ENCODE data around the gene COL6A5. TPM values are rescaled to one million over a fixed set of nuclear protein-coding genes. Genes with fewer than 3 reads are reported as not detected.

Gene COL6A5
- total RNA-seq, 1 donor from 2014 or later = 0.07 TPM

DNA sequence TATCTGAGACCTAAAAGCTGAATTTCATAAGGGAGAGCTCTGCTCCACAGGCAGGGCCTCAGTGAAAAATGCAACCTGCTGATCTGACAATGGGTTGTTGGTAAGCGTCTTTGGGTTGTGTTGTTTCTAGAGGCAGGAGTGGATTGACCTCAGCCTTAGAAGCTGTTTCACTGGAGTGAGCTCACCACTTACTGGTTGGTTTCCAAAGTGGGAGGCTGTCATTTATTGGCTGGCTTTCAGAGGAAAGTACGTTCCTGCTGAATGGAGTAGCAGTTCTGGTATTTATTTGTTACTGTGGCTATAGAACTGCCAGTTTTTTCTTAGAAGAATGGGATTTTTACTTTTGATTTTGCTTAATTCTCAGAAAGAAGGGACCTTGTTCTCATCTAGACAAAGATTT lies 29.3 kb upstream of the COL6A5 start:
- H3K36me3 Mint-ChIP-seq = no peaks in the 10 kb centered on the region
- TF ChIP-seq, protein P1, sequence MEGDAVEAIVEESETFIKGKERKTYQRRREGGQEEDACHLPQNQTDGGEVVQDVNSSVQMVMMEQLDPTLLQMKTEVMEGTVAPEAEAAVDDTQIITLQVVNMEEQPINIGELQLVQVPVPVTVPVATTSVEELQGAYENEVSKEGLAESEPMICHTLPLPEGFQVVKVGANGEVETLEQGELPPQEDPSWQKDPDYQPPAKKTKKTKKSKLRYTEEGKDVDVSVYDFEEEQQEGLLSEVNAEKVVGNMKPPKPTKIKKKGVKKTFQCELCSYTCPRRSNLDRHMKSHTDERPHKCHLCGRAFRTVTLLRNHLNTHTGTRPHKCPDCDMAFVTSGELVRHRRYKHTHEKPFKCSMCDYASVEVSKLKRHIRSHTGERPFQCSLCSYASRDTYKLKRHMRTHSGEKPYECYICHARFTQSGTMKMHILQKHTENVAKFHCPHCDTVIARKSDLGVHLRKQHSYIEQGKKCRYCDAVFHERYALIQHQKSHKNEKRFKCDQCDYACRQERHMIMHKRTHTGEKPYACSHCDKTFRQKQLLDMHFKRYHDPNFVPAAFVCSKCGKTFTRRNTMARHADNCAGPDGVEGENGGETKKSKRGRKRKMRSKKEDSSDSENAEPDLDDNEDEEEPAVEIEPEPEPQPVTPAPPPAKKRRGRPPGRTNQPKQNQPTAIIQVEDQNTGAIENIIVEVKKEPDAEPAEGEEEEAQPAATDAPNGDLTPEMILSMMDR (IDR thresholded peaks at IDR 0.05; ENCODE audit: unreplicated experiment) = no peak
- DNase-seq (ENCODE audit: low spot score in 2 of 2, unreplicated experiment in 2 of 2) = no peak
- peaks cover 3% of the 10 kb centered on the region for H3K9me3 Mint-ChIP-seq
- no peak overlapping the region for H3K27ac Mint-ChIP-seq
- H3K27me3 Mint-ChIP-seq (ENCODE audit: low read depth) = no peaks in the 10 kb centered on the region
- no peaks in the 10 kb centered on the region for H3K4me1 Mint-ChIP-seq
- no peak overlapping the region for H3K4me3 Mint-ChIP-seq

- TF ChIP-seq, protein P1 (IDR thresholded peaks at IDR 0.05; ENCODE audit: unreplicated experiment) = no peak
- DNase-seq (ENCODE audit: low spot score in 2 of 2, unreplicated experiment in 2 of 2) = no peak
- no peak overlapping the region for H3K27ac Mint-ChIP-seq
- H3K27me3 Mint-ChIP-seq (ENCODE audit: low read depth) = no peaks in the 10 kb centered on the region
- H3K36me3 Mint-ChIP-seq = peaks cover 2% of the 10 kb centered on the region
- H3K4me1 Mint-ChIP-seq = no peaks in the 10 kb centered on the region
- H3K9me3 Mint-ChIP-seq = peaks cover 26% of the 10 kb centered on the region
- no peak overlapping the region for H3K4me3 Mint-ChIP-seq
Observed at GRCh38 chr3:130323503-130323902, 22.0 kb upstream of the COL6A5 start.

DNA sequence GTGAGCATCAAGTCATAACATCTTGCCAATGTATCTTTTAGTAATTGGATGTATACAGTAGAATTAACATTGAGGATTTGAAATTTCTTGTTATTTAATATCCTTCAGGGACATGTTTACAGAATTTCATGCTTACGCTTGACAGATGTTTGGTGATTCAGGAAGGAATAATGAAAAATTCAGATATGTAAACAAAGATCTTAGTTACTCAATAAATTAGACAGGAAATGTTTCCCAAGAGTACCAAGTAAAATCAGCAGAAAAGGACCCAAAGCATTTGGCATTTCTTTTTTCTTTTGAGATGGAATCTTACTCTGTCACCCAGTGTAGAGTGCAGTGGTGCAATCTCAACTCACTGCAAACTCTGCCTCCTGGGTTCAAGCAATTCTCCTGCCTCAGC lies 4.7 kb upstream of the COL6A5 start:
- no peak for DNase-seq (ENCODE audit: low spot score in 2 of 2, unreplicated experiment in 2 of 2)
- TF ChIP-seq, protein P1 (IDR thresholded peaks at IDR 0.05; ENCODE audit: unreplicated experiment) = no peak
- H3K27ac Mint-ChIP-seq = no peak overlapping the region
- H3K36me3 Mint-ChIP-seq = peaks cover 17% of the 10 kb centered on the region
- H3K27me3 Mint-ChIP-seq (ENCODE audit: low read depth) = peaks cover 20% of the 10 kb centered on the region
- H3K4me3 Mint-ChIP-seq = no peak overlapping the region
- H3K4me1 Mint-ChIP-seq = peaks cover 5% of the 10 kb centered on the region
- H3K9me3 Mint-ChIP-seq = peaks cover 37% of the 10 kb centered on the region

DNA sequence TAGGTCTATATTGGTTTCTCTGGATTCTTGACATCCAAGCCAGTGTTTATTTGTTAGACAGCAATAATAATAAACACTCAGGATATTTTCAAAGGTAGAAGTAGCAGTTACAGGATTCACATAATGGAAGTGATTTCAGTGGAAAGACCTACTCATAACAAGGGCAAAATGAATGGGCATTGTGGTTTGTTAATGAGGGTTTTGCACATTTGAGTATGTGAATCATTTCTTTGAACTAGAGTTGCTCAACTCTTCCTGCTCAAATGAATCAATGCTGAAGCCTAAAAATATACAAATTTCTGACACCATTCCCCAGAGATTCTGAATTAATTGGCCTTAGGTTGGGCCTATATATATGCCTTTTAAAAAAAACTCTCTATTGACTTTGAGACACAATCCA lies 4.1 kb upstream of the COL6A5 start:
- H3K4me1 Mint-ChIP-seq = peaks cover 8% of the 10 kb centered on the region
- H3K36me3 Mint-ChIP-seq = peaks cover 12% of the 10 kb centered on the region
- H3K4me3 Mint-ChIP-seq = no peak overlapping the region
- H3K27me3 Mint-ChIP-seq (ENCODE audit: low read depth) = peaks cover 26% of the 10 kb centered on the region
- DNase-seq (ENCODE audit: low spot score in 2 of 2, unreplicated experiment in 2 of 2) = no peak
- TF ChIP-seq, protein P1 (IDR thresholded peaks at IDR 0.05; ENCODE audit: unreplicated experiment) = no peak
- peaks cover 30% of the 10 kb centered on the region for H3K9me3 Mint-ChIP-seq
- H3K27ac Mint-ChIP-seq = no peak overlapping the region

DNA sequence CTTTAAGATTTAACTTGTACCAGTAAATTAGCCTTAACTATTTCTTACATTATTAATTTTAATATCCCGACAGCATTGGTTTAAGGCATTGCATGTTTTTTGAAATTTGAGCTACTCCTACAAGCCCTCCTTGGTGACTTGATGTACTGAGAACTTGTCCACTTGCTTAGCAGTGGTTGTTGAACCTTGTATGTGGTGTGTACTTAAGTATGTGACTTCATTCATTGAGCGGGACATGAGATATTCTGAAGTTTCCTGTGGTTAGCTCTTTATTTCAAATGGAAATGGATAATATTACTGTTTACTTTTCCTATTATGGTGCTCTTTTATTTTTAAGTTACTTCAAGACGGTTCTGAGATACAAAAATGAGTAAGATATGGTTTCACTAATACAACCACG lies 3.6 kb upstream of the COL6A5 start:
- no peak overlapping the region for H3K27ac Mint-ChIP-seq
- H3K27me3 Mint-ChIP-seq (ENCODE audit: low read depth) = peaks cover 31% of the 10 kb centered on the region
- TF ChIP-seq, protein P1 (IDR thresholded peaks at IDR 0.05; ENCODE audit: unreplicated experiment) = no peak
- no peak for DNase-seq (ENCODE audit: low spot score in 2 of 2, unreplicated experiment in 2 of 2)
- H3K4me1 Mint-ChIP-seq = peaks cover 8% of the 10 kb centered on the region
- peaks cover 25% of the 10 kb centered on the region for H3K9me3 Mint-ChIP-seq
- H3K36me3 Mint-ChIP-seq = peaks cover 7% of the 10 kb centered on the region
- no peak overlapping the region for H3K4me3 Mint-ChIP-seq
